HG03135 (cell line): Measurements from ENCODE around the gene RNF215.

ENCODE experiments used
- ATAC-seq: cut with Tn5 transposase; IDR thresholded peaks from one replicate; pipeline ENCODE4 v1.9.1; 2021; ENCODE audit warnings: mild to moderate bottlenecking, moderate library complexity; ENCODE audit not compliant: unreplicated experiment

RNF215 gene

DNA sequence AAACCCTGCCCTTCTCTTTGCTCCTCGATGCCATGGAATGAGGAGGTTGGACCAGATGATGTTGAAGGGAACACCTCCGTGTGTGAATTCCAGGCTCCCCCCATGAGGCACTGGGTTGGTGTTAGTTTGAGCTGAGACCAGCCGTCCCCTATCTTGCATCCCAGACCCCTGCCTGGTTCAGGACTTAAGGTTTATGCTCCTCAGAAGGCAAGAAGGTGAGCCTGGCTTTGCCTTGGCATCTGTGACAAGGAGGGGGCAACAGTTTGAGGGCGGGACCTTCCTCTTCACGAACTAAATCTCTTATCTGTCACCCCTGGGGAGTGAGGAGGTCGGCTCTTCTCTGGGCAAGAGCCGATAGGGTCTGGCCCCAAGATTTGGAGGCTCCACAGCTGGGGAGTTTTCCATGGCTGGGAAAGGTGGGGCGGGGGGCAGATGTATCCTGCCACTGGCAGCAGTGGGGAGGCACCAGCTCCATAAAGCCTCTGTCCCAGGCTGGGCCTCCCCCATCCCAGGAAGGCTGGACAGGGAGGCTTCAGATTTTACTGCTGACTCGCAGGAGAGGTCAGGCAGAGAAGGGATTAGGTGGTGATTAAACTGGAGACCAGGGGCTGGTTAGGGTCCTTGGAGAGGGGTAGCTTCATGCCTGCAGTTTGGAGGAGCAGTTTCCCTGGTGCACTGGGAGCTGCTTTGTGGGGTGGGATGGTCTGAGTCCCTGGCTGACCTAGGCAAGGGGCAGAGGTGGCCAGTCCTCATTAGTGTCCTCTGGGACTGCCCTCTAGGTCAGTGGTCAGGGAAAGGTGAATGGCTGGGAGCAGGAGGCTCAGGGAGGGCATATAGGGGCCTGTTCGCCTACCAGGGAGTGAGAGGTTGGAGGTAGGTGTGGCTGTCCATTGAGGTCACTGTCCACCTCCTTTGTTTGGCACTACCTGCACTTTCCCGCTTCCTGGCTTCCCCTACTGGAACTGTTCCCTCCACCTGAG, 10.7 kb upstream of the RNF215 start:
- no peak for ATAC-seq

DNA sequence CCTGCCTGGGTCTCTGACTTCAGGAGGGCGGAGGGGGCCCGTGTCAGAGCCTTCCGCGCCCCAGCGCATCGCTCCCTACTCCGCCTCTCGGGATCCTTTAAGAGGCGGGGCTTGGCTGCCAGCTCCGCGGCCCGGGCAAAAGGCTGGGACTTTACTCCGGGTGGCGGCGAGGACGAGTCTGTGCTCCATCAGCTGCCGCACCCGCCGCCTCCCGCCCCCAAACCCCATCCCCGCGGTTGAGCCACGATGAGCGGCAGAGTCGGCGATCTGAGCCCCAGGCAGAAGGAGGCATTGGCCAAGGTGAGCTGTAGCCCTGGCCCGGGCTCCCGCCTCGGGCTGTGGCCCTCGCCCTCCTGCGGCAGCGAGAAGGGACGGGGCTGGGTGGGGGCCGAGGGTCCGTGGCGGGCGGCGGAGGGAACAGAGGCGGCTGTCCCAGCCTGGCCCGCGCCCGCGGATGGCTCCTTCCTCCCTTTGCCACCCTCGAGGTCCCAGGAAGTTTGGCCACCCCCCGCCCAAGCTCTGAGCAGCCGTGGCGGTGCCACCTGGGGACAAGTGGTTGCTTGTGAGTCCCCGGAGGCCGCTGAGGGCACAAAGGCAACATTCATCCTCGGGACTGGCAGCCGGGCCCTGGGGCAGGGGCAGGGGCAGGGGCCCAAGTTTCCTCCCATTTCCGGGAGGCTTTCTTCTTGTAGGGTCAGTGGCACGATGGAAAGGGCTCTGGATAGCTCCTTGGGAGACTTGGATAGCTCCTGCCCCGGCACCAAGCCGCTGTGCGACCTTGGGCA, 9.9 kb upstream of the RNF215 start, which contains the start of gene SEC14L2:
Gene SEC14L2 (plus strand): TSS at position 148 of the 785 bp plus-strand sequence. CDS start 99 bp downstream, at position 247.
- ATAC-seq = no peak

DNA sequence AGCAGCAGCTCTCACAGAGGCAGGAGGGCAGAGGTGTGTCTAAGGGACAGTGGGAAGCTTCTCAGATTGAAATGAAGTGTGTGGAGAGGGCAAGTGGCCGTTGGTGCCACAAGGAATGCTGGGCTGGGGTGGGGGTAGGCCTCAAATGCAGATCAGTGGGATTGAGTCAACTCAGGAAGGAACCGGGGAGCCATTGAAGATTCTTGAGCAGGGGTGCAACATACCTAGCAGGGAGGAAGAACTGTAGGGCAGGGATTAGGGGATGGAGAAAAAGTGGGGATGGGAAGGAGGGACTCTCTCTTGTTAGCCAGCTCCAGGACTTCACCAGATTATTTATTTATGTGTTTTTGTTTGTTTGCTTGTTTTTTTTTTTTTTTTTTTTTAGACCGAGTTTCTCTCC, 6.7 kb upstream of the RNF215 start:
- no peak for ATAC-seq

GRCh38 chr22:30393322-30393680, 6.1 kb upstream of the RNF215 start:
- no peak for ATAC-seq

GRCh38 chr22:30392661-30393321, 5.6 kb upstream of the RNF215 start:
- no peak for ATAC-seq

DNA sequence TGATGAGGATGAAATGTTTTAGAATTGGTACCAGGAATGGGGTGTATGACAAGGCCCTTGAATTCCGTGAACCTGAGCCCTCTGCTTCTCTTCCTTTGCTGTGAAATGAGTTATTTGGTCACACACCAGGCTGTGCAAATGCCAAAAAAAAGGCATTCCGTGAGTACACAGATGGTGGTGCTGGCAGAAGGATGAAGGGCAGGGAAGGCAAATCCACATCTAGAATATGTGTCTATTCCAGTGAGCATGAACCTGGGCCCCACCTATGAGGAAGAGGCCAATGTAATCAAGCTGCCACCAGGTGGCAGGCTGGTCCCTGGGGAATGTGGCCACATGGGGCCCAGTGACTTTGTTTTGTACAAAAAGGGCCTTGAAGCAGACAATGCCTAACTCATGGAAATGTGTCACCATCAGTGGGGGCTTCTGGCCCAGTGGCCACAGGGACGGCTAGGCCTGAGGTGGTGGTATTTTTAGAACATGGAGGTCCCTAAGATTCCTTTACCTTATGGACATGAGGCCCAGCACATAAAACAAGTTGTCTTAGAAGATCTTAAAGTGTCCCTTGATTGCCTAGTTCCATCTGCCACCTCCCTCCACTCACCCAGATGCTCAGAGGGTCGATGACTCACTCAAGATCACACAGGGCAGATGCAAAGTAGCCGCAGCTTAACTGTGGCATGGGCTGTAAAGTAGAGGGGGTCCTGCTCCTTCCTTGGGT, 3.9 kb upstream of the RNF215 start:
- no peak for ATAC-seq

DNA sequence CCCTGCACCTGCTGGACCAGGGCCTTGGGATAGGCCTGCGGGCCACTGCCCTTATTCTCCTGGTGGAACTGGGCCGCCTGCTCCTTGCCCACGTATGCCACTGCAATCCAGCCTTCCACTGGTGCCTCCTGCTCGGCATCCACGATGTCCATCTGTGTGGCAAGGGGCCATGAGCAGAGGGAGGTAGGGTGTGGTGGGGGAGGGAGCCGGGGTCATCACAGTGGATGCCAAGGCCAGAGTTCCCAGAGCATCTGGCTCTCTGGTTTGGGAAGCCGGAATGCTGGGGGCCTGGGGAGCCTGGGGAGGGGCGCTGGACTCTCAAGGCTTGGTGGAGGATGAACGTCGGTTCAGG, 627 bp downstream of the RNF215 start:
- ATAC-seq = no peak

DNA sequence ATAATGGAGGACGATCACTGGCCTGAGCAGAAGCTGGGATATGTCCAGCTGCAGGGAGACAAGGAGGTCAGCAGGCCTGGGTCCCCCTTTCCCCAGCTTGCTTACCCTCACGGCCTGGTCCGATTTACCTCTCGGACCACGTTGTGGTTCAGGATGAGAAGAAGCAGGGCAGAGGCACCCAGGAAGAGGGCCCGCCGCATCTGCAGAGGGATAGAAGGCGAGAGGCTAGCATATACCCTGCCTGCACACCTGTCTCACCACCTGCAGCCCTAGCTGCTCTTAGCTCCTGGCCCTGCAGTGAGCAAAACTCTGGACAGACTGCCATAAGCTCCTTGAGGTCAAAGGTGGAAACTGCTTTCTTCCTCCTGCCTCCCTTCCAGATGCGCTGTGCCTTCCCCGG, 1.3 kb downstream of the RNF215 start:
- no peak for ATAC-seq

DNA sequence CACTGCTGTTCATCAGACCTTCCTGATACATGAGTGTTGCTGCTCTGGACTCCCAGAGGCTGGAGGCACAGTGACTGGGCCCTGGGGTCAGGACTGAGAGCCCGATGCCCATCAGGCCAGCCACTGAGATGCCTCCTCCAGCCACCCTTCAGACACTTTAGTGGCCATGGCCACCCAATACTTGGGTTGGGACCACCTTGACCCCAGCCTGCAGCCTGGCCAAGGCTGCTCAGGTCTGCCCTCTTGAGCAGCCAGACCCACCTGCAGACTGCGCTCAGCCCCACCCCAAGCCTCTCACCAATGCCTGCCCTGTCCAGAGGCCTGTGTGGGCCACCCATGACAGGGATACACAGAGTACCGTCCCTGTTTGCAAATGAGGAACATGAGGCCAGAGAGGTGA, 4.2 kb downstream of the RNF215 start:
- ATAC-seq = no peak

GRCh38 chr22:30382340-30382739, 4.9 kb downstream of the RNF215 start:
- no peak for ATAC-seq

DNA sequence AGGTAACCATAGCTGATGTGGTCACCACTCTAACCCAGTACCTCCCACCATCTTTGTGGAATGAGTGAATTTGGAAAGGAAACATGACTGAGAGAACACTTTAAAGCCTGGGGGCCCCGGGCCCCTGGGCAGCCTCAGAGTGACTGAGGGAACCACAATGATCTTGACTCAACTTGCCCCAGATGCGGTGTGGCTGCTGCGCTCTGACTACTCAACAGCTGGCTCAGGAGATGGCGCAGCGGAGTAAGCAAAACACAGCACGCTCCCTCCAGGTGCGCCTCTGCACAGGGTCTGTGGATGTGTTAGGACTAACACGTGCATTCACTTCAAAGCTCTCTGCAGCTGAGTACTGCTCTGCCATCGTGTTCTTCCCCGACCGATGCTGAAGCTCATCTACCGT, 5.9 kb downstream of the RNF215 start:
- no peak for ATAC-seq

DNA sequence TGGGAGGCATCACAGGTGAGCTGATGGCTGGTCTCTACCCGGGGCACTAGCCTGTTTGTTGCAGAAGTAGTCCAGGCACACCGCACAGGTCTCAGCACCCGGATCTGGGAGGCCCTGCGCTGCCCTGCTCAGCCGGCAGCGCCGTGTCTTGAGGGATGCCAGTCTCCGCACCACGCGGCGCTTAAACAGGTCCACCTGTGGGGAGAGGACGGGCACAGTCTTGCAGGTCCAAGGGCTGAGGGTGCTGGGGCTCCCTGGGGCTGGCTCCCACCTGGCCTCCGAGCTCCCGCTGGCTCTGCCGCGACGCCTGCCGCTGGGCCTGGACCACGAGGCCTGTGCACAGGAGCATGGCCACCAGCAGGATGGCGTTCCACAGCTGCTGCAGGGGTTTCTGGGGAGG, 7.2 kb downstream of the RNF215 start:
- ATAC-seq = no peak

- no peak for ATAC-seq
Observed at GRCh38 chr22:30375312-30375849, 11.8 kb downstream of the RNF215 start.

DNA sequence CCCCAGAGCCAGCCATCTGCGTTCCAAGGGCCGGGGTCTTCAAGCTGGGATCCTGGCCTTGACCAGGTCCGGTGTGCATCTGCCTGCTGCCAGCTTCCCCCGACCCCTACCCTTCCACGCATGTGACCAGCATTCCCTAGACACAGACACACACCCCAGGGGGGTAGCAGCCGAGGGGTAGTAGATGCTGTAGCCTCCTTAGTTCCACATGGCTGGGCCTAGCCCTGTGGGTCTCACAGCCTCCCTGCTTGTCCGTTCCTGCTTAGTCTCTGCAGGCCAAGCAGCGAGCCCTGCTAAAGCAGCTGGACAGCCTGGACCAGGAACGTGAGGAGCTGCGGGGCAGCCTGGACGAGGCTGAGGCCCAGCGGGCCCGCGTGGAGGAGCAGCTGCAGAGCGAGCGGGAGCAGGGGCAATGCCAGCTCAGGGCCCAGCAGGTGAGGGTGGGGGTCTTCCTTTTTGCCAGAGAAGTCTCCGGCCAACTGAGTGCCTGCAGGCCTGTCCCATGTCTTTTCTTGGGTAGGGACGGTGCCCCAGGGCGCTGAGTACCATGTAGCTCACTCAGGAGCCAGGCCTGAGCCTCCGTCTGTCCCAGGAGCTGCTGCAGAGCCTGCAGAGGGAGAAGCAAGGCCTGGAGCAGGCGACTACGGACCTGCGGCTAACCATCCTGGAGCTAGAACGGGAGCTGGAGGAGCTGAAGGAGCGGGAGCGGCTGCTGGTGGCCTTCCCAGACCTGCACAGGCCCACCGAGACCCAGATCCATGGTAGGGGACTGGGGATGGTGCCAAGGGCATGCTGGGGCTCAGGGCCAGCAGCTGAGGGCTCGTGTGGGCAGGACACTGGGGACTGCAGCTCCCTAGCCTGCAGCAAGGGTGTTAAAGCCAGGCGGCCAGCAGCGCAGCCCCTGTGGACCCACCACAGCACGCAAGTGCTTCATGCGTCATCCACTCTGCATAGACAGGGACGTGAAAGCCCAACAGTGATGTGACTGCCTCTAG, 13.6 kb downstream of the RNF215 start:
- ATAC-seq = no peak

- no peak for ATAC-seq
Observed at GRCh38 chr22:30372915-30373314, 14.3 kb downstream of the RNF215 start.

- ATAC-seq = no peak
Observed at GRCh38 chr22:30371981-30372380, 15.2 kb downstream of the RNF215 start.

GRCh38 chr22:30371321-30371720, 15.9 kb downstream of the RNF215 start:
- ATAC-seq = no peak

DNA sequence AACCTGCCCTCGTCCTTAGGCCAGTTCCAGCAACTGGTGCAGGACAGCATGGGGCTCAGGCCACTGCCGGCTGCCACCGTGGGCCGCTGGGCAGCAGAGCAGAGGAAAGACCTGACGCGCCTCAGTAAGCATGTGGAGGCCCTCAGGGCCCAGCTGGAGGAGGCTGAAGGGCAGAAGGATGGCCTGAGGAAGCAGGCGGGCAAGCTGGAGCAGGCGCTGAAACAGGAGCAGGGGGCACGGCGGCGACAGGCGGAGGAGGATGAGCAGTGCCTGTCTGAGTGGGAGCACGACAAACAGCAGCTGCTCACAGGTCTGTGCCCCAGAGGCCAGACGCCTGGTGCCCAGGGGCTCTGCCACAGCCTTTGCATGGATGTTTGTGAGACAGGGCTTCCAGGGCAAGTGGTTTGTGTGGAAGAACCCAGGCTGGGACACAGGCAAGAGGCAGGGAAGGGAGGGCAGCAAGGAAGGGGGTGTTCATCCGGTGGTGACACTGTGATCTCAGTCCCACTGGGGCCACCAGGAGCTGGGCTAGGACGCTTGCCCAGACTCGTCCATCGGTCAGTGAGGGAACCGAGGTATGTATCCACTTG, 16.5 kb downstream of the RNF215 start:
- ATAC-seq = no peak

DNA sequence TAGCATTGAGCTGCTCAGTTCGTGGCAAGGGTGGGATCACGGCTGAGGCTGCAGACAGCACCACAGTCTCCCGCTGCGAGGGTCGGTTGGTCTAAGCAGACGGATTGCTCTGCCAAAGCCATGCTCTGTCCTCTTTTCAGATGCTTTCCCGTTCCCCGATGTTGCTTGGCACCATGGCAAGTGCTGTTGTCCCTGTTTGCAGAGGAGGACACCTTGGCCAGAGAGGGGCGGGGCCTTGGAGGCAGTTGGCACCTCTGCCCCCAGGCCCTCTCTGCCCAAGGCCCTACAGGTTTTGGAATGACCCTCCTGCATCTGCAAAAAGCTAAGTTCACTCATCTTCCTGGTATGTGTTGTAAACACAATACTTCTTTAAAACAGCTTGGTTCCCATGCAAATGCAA, 18.8 kb downstream of the RNF215 start:
- ATAC-seq = no peak
